Liver (tissue), 9 donors: Measurements from ENCODE around the gene KATNAL1. TPM values are rescaled to one million over a fixed set of nuclear protein-coding genes. Genes with fewer than 3 reads are reported as not detected.

Experiments used
- DNase-seq: peaks from one replicate; pipeline ENCODE4 v3.0.0-alpha.2; 2017; ENCODE audit warnings: low spot score
- H3K27ac ChIP-seq, 2 donors: one replicate each; pipeline ENCODE4 v1.7.0; 2013; ENCODE audit warnings: inconsistent platforms in 2 of 2, low read length in 2 of 2, control low read depth in 1 of 2, low read depth in 1 of 2, mild to moderate bottlenecking in 1 of 2
- H3K27me3 ChIP-seq, 4 donors: one replicate each; pipeline versions ENCODE4 v1.6.1 to v1.7.0; 2013; ENCODE audit warnings: low read length in 3 of 4, inconsistent platforms in 1 of 4, mild to moderate bottlenecking in 1 of 4, moderate library complexity in 1 of 4; ENCODE audit not compliant: control insufficient read depth in 4 of 4, insufficient read depth in 4 of 4
- H3K36me3 ChIP-seq, 4 donors: one replicate each; pipeline versions ENCODE4 v1.6.1 to v1.7.0; 2013; ENCODE audit warnings: low read length in 3 of 4, mild to moderate bottlenecking in 3 of 4, low read depth in 1 of 4, moderate library complexity in 1 of 4; ENCODE audit not compliant: control insufficient read depth in 4 of 4, insufficient read depth in 3 of 4
- H3K4me1 ChIP-seq, 4 donors: one replicate each; pipeline versions ENCODE4 v1.6.1 to v1.7.0; 2013; ENCODE audit warnings: low read length in 3 of 4, mild to moderate bottlenecking in 3 of 4, moderate library complexity in 1 of 4; ENCODE audit not compliant: control insufficient read depth in 4 of 4, insufficient read depth in 4 of 4
- H3K4me3 ChIP-seq, 3 donors: one replicate each; pipeline versions ENCODE4 v1.6.1 to v1.7.0; 2013; ENCODE audit warnings: low read length in 3 of 3, control low read depth in 1 of 3, low read depth in 1 of 3, mild to moderate bottlenecking in 1 of 3
- H3K9ac ChIP-seq, 2 donors: one replicate each; pipeline ENCODE4 v1.7.0; 2013; ENCODE audit warnings: low read length in 2 of 2, mild to moderate bottlenecking in 2 of 2, moderate library complexity in 2 of 2, control low read depth in 1 of 2, low read depth in 1 of 2
- H3K9me3 ChIP-seq, 4 donors: one replicate each; pipeline versions ENCODE4 v1.6.1 to v1.7.0; 2013; ENCODE audit warnings: low read length in 3 of 4; ENCODE audit not compliant: control insufficient read depth in 4 of 4
- CTCF ChIP-seq: fragments of 150-350 bp; IDR thresholded peaks from 2 replicates; pipeline ENCODE4 v1.5.1; 2017; ENCODE audit warnings: improper control_type of control experiment, low read depth, low read length; ENCODE audit not compliant: missing input control
- EGR1 ChIP-seq, 2 donors: IDR thresholded peaks; 2 replicates each; pipeline ENCODE4 v1.6.1; 2016 to 2018; ENCODE audit warnings: antibody characterized with exemption in 2 of 2, low read depth in 2 of 2
- FOXA1 ChIP-seq: IDR thresholded peaks from 2 replicates; pipeline ENCODE4 v1.6.1; 2016; ENCODE audit warnings: antibody characterized with exemption
- JUND ChIP-seq, 2 donors: IDR thresholded peaks; 2 replicates each; pipeline ENCODE4 v1.6.1; 2016; ENCODE audit warnings: antibody characterized with exemption in 2 of 2
- MAX ChIP-seq: IDR thresholded peaks from 2 replicates; pipeline ENCODE4 v1.6.1; 2016; ENCODE audit warnings: antibody characterized with exemption
- NR2F2 ChIP-seq: IDR thresholded peaks from 2 replicates; pipeline ENCODE4 v1.6.1; 2016; ENCODE audit warnings: antibody characterized with exemption
- RAD21 ChIP-seq, 2 donors: IDR thresholded peaks; 2 replicates each; pipeline ENCODE4 v1.6.1; 2016; ENCODE audit warnings: antibody characterized with exemption in 2 of 2, mild to moderate bottlenecking in 2 of 2
- REST ChIP-seq: IDR thresholded peaks from 2 replicates; pipeline ENCODE4 v1.6.1; 2016; ENCODE audit warnings: antibody characterized with exemption, mild to moderate bottlenecking
- RXRA ChIP-seq, 2 donors: IDR thresholded peaks; 2 replicates each; pipeline ENCODE4 v1.6.1; 2017 to 2018; ENCODE audit warnings: antibody characterized with exemption in 2 of 2, mild to moderate bottlenecking in 1 of 2
- YY1 ChIP-seq: IDR thresholded peaks from 2 replicates; pipeline ENCODE4 v1.6.1; 2016; ENCODE audit warnings: antibody characterized with exemption, mild to moderate bottlenecking
- WGBS: extraction: QIAGEN DNeasy Blood & Tissue Kit; methylation state at CpG from one replicate; pipeline ENCODE4 v1.1.7; 2013; 5-methylcytosine and 5-hydroxymethylcytosine counted together
- polyA plus RNA-seq, 2 donors: library from polyadenylated mRNA; stranded (reverse) in 1 of 2; unstranded in 1 of 2; fragments of 200-250 nt in 1 of 2; fragments of >200 nt in 1 of 2; fragmentation: Nextera tagmentation in 1 of 2; extraction: Ambion mirVana in 1 of 2; gene quantifications; one replicate each; pipeline versions ENCODE4 v1.2.1 to v1.2.3, GENCODE V29; 2013 to 2015
- total RNA-seq, 2 donors: library from RNA; depleted of rRNA; stranded (reverse); fragments of >200 nt; gene quantifications; one replicate each; pipeline ENCODE4 v1.2.3, GENCODE V29; 2014
- donor health status: healthy.
- donor health status: healthy.
- donor health status: healthy.
- donor health status: healthy.
- donor health status: healthy.

Gene KATNAL1
- total and polyA plus RNA-seq, 4 donors = 2.7 to 12.8 (median 6.0) TPM

GRCh38 chr13:30257468-30258099 lies 49.8 kb downstream of the KATNAL1 start (continued):
- TF ChIP-seq RXRA (IDR thresholded peaks at IDR 0.05) (no peak), REST (no peak)

GRCh38 chr13:30256713-30257467 lies 50.5 kb downstream of the KATNAL1 start:
- H3K9me3 ChIP-seq = no peaks in the 10 kb centered on the region
- H3K27me3 ChIP-seq = no peaks in the 10 kb centered on the region
- H3K9ac ChIP-seq = no peak overlapping the region
- H3K4me1 ChIP-seq = peaks cover 0 to 4% (median 2%) of the 10 kb centered on the region in 4 donors
- DNase-seq = no peak
- 95% methylated on average over 5 of the region's 5 CpGs for WGBS
- H3K27ac ChIP-seq = no peak overlapping the region
- no peaks in the 10 kb centered on the region for H3K36me3 ChIP-seq
- TF ChIP-seq RAD21 (IDR thresholded peaks at IDR 0.05) (peak in 1 of 2 donors; percentile 5), MAX (no peak)
- no peak overlapping the region for H3K4me3 ChIP-seq

GRCh38 chr13:30255696-30256095 lies 51.7 kb downstream of the KATNAL1 start:
- H3K27ac ChIP-seq = no peak overlapping the region
- H3K9me3 ChIP-seq = no peaks in the 10 kb centered on the region
- H3K36me3 ChIP-seq = no peaks in the 10 kb centered on the region
- H3K4me3 ChIP-seq = no peak overlapping the region
- 89% methylated on average over 1 of the region's 1 CpG for WGBS
- H3K9ac ChIP-seq = no peak overlapping the region
- TF ChIP-seq RAD21 (IDR thresholded peaks at IDR 0.05) (peak; percentile 58 to 63), JUND (IDR thresholded peaks at IDR 0.05) (no peak), NR2F2 (no peak), FOXA1 (no peak), REST (no peak), YY1 (no peak), EGR1 (IDR thresholded peaks at IDR 0.05; ENCODE audit: low read depth in 2 of 2) (no peak), CTCF (peak; percentile 22)
- no peak for DNase-seq
- H3K4me1 ChIP-seq = peaks cover 0 to 4% (median 2%) of the 10 kb centered on the region in 4 donors
- H3K27me3 ChIP-seq = no peaks in the 10 kb centered on the region
